Measurements from ENCODE around the gene CLSTN3.
A peak's percentile ranks its signal among the peaks of the same experiment; 100 is the strongest.
"Not testable (repeated sequence)": the region's sequence is repeated elsewhere in the genome, so short reads cannot be mapped to it uniquely, and the experiment has no call there.

CLSTN3 gene

DNA sequence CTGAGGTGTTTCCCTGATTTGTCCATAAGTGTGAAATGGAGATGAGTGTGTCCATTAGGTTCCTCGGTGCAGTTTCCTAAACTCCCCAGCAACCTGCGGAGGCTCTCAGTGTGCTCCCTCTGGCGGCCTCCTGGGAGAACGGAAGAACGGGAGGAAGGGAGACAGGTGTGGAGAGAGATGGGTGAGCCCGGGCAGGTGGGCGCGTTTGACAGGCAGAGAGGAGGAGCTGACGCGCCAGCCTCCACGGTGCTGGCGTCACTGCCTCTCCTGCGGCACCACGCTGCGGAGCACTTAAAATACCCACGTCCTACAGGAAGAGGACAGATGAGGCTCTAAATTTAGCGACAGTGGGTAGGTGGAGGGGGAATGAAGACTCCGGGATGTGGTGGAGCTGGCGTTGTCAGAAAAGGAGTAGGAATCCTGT is 32.5 kb downstream of the CLSTN3 start:
- peak; percentile 59 for ATAC-seq
- H3K4me3 Mint-ChIP-seq = peak overlapping the region; percentile 50
- H3K27ac Mint-ChIP-seq = no peak overlapping the region
- H3K9me3 Mint-ChIP-seq = no peaks in the 10 kb centered on the region
- peaks cover 27% of the 10 kb centered on the region for H3K4me1 Mint-ChIP-seq
- no peak for DNase-seq (ENCODE audit: low spot score in 2 of 2)
- H3K36me3 Mint-ChIP-seq = peaks cover 13% of the 10 kb centered on the region

- no peak for ATAC-seq
- H3K9me3 Mint-ChIP-seq = peaks cover 7% of the 10 kb centered on the region
- H3K4me1 Mint-ChIP-seq = no peaks in the 10 kb centered on the region
Observed at GRCh38 chr12:7169951-7170350, 39.8 kb downstream of the CLSTN3 start.

GRCh38 chr12:7171854-7172253 is 41.7 kb downstream of the CLSTN3 start:
- H3K4me1 Mint-ChIP-seq = no peaks in the 10 kb centered on the region
- no peak overlapping the region for H3K27ac Mint-ChIP-seq
- H3K4me3 Mint-ChIP-seq = no peak overlapping the region
- DNase-seq (ENCODE audit: low spot score in 2 of 2) = no peak
- no peak for ATAC-seq
- H3K36me3 Mint-ChIP-seq = no peaks in the 10 kb centered on the region
- peaks cover 7% of the 10 kb centered on the region for H3K9me3 Mint-ChIP-seq

More at GRCh38 chr12:7169951-7170350, 39.8 kb downstream of the CLSTN3 start:
- DNase-seq (ENCODE audit: low spot score in 2 of 2) = no peak
- no peak overlapping the region for H3K27ac Mint-ChIP-seq
- no peak overlapping the region for H3K4me3 Mint-ChIP-seq
- no peaks in the 10 kb centered on the region for H3K36me3 Mint-ChIP-seq

GRCh38 chr12:7175493-7175892 is 45.3 kb downstream of the CLSTN3 start:
- Mint-ChIP-seq H3K36me3 (no peaks in the 10 kb centered on the region), H3K4me1 (no peaks in the 10 kb centered on the region)

DNA sequence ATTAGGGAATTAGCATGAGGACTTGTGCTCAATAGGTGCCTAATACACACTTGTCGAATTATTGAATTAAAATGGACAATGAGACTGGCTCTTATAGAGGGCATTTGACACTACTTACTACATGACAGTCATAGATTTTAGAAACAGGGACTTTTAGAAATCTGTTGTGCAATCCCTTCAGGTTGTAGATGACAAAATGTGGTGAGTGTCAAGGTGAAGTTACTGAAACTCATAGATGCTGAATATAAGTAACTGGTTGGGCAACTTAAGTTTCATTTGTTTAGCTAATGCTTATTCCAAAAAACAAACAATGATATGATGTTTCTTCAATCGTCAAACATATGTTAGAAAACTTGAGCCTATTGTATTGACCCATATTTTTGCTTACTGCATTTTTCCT is 46.4 kb downstream of the CLSTN3 start:
- Mint-ChIP-seq H3K9me3 (peaks cover 3% of the 10 kb centered on the region), H3K36me3 (no peaks in the 10 kb centered on the region), H3K27ac (no peak overlapping the region), H3K4me1 (no peaks in the 10 kb centered on the region), H3K4me3 (no peak overlapping the region)
- DNase-seq (ENCODE audit: low spot score in 2 of 2) (no peak), ATAC-seq (no peak)

More at GRCh38 chr12:7175493-7175892, 45.3 kb downstream of the CLSTN3 start:
- no peak overlapping the region for H3K4me3 Mint-ChIP-seq
- peaks cover 3% of the 10 kb centered on the region for H3K9me3 Mint-ChIP-seq
- no peak for DNase-seq (ENCODE audit: low spot score in 2 of 2)
- H3K27ac Mint-ChIP-seq = no peak overlapping the region
- ATAC-seq = no peak

DNA sequence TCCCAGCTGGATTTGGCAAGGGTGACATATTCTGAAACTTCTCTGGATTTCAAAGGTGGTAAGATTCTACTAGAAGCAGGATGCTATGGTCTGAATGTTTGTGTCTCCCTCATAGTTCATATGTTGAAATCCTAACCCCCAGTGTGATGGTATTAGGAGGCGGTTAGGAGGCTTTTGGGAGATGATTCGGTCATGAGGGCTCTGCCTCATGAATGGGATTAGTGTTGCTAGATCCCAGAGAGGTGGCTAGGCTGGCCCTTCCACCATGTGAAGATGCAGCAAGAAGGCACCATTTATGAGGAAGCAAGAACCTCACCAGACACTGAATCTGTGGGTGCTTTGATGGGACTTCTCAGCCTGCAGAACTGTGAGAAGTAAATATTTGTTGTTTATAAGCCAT is 48.3 kb downstream of the CLSTN3 start:
- no peak for ATAC-seq
- DNase-seq (ENCODE audit: low spot score in 2 of 2) = no peak
- Mint-ChIP-seq H3K36me3 (no peaks in the 10 kb centered on the region), H3K4me3 (no peak overlapping the region), H3K9me3 (no peaks in the 10 kb centered on the region), H3K27ac (no peak overlapping the region), H3K4me1 (no peaks in the 10 kb centered on the region)

DNA sequence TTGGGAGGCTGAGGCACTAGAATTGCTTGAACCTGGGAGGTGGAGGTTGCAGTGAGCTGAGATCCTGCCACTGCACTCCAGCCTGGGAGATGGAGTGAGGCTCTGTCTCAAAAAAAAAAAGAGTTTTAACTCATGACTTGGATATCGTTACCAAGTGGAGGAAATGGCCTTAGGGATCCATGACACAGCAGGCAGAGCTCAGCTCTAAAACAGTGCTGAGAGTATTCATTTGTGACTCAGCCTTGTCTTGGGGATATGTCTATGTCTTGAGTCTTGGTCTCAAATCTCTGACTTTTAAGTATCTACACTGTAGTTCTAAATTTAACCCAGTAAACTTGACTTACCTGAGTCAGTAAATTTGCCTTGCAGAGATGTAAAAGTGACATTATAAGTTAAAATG is 50.5 kb downstream of the CLSTN3 start:
- Mint-ChIP-seq H3K4me1 (no peaks in the 10 kb centered on the region), H3K4me3 (no peak overlapping the region), H3K27ac (no peak overlapping the region), H3K9me3 (no peaks in the 10 kb centered on the region), H3K36me3 (no peaks in the 10 kb centered on the region)
- no peak for ATAC-seq
- no peak for DNase-seq (ENCODE audit: low spot score in 2 of 2)

- not testable (repeated sequence) for H3K27ac Mint-ChIP-seq; H3K36me3 Mint-ChIP-seq; ATAC-seq; DNase-seq (ENCODE audit: low spot score in 2 of 2); H3K9me3 Mint-ChIP-seq; H3K4me3 Mint-ChIP-seq
- peaks cover 23% of the 10 kb centered on the region for H3K4me1 Mint-ChIP-seq
Observed at GRCh38 chr12:7186058-7186457, 55.9 kb downstream of the CLSTN3 start.

DNA sequence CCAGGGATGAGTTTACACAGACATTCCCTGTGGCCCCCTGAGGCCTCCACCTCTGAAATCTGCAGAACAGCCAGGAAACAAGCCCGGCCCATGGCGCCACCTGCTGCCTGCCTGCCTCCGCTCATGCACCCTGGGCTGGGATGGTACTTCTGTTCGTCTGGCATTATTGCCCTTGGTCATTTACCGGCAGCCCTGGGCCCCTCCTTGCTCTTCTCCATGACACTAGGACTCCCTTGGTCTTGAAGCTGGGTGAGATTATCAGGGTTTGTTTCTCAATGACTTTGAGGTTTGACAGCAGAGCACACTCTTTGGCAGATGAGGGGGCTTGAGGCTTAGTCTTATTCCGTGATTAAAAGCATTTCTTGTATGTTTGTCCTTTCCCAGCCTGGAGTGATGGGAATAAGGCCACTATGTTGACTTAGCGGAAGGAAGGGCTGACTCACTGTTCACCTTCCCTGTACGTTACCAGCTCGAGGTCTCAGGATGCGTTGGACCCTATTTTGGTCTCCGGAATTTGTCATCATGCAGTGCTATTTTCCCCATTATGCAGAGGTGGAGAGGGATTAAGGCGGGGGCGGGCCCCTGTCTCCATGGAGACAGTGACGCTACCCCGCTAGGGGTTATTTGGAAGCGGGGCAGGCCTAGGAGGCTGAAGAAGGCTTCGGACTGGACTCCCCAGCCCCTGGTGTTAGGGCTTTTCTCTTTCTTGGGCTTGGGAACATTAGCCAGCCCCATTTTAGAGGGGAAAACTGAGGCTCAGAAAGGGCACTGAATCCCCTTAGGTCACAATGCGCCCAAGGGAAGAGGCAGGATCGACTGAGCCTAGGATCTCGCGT is 58.6 kb downstream of the CLSTN3 start:
- ATAC-seq (peak; percentile 67), DNase-seq (ENCODE audit: low spot score in 2 of 2) (peak; percentile 45 to 80)
- peaks cover 36% of the 10 kb centered on the region for H3K4me1 Mint-ChIP-seq
- H3K27ac Mint-ChIP-seq = peak overlapping the region; percentile 96
- H3K9me3 Mint-ChIP-seq = no peaks in the 10 kb centered on the region
- H3K36me3 Mint-ChIP-seq = peaks cover 15% of the 10 kb centered on the region
- H3K4me3 Mint-ChIP-seq = peak overlapping the region; percentile 84

DNA sequence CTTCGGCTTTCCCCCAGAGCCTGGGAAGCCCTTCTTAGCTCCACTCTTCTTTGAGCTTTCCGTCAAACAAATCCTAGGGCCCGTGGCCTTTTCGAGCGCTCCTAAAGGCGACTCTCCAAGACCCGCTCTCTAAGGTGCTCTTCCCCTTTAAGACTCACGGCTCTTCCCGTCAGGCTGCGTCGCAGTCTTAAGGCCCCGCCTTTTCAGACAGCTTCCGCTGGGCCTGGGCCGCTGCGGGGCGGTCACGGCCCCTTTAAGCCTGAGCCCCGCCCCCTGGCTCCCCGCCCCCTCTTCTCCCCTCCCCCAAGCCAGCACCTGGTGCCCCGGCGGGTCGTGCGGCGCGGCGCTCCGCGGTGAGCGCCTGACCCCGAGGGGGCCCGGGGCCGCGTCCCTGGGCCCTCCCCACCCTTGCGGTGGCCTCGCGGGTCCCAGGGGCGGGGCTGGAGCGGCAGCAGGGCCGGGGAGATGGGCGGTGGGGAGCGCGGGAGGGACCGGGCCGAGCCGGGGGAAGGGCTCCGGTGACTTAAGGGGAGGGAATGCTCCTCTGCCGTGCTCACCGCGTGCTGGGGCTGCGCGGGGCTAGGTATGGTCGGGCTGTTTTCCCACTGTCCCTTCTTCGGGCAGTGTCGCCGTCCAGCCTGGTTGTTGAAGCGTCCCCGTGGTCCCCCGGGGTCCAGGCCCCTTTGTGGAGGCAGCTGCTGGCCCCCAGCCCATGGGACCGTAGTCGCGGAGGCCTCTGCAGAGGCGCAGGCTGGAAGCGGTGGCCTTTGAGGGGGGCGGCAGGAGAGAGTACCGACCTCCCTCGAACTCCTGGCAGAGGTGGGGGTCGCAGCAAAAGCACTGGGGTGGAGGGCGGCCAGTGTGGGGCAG is 59.5 kb downstream of the CLSTN3 start, which contains the start of gene PEX5:
Gene PEX5 (plus strand): TSS at position 289 of the 870 bp plus-strand sequence. CDS start 692 bp downstream, outside the sequence.
- ATAC-seq (peak; percentile 97), DNase-seq (ENCODE audit: low spot score in 2 of 2) (peak; percentile 67 to 88)
- H3K27ac Mint-ChIP-seq = peak within 1 kb of the TSS; percentile 96
- H3K9me3 Mint-ChIP-seq = no peaks in the 10 kb centered on the region
- peaks cover 43% of the 10 kb centered on the region for H3K4me1 Mint-ChIP-seq
- peaks cover 24% of the 10 kb centered on the region for H3K36me3 Mint-ChIP-seq
- H3K4me3 Mint-ChIP-seq = peak within 1 kb of the TSS; percentile 84

DNA sequence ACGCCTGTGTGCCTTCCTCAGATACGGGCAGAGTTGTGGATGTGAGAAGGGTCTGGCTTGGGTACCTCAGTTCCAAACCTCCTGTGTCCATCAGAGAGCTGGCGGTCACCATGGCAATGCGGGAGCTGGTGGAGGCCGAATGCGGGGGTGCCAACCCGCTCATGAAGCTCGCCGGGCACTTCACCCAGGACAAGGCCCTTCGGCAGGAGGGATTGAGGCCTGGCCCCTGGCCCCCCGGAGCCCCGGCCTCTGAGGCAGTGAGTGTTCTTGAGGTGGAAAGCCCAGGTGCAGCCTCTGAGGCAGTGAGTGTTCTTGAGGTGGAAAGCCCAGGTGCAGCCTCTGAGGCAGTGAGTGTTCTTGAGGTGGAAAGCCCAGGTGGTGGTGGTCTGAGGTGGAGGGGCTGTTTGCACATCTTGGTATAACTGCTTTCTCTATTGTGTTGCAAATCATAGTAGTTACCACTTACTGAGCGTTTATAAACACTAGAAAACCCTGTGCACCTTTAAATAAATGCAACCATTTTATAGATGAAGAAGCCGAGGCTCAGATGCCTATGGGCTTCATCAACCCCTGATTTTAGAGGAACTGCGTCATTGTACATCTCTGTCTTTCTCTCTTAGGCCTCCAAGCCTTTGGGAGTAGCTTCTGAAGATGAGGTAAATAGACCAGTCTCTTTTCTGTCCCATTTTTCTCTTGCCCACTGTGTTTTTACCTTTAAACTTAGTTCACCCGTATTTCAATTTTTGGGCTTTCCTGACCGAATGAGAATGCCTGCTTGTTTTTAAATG is 60.3 kb downstream of the CLSTN3 start:
- Mint-ChIP-seq H3K4me1 (peaks cover 49% of the 10 kb centered on the region), H3K27ac (peak overlapping the region; percentile 96), H3K4me3 (peak overlapping the region; percentile 84), H3K36me3 (peaks cover 32% of the 10 kb centered on the region), H3K9me3 (no peaks in the 10 kb centered on the region)
- DNase-seq (ENCODE audit: low spot score in 2 of 2) = peak; percentile 9 to 63
- no peak for ATAC-seq

GRCh38 chr12:7193674-7194073 is 63.5 kb downstream of the CLSTN3 start:
- ATAC-seq (no peak), DNase-seq (ENCODE audit: low spot score in 2 of 2) (no peak)
- H3K27ac Mint-ChIP-seq = peak overlapping the region; percentile 41
- no peak overlapping the region for H3K4me3 Mint-ChIP-seq
- H3K9me3 Mint-ChIP-seq = no peaks in the 10 kb centered on the region
- H3K36me3 Mint-ChIP-seq = peaks cover 37% of the 10 kb centered on the region
- H3K4me1 Mint-ChIP-seq = peaks cover 41% of the 10 kb centered on the region

- peaks cover 59% of the 10 kb centered on the region for H3K36me3 Mint-ChIP-seq
- no peak for ATAC-seq
- H3K27ac Mint-ChIP-seq = no peak overlapping the region
Observed at GRCh38 chr12:7197841-7198240, 67.7 kb downstream of the CLSTN3 start.

GRCh38 chr12:7203109-7203508 is 72.9 kb downstream of the CLSTN3 start:
- Mint-ChIP-seq H3K9me3 (no peaks in the 10 kb centered on the region), H3K4me1 (no peaks in the 10 kb centered on the region), H3K36me3 (peaks cover 80% of the 10 kb centered on the region), H3K27ac (no peak overlapping the region), H3K4me3 (no peak overlapping the region)
- DNase-seq (ENCODE audit: low spot score in 2 of 2) (no peak), ATAC-seq (no peak)

More at GRCh38 chr12:7197841-7198240, 67.7 kb downstream of the CLSTN3 start:
- DNase-seq (ENCODE audit: low spot score in 2 of 2) = no peak
- Mint-ChIP-seq H3K4me1 (peaks cover 16% of the 10 kb centered on the region), H3K4me3 (no peak overlapping the region), H3K9me3 (no peaks in the 10 kb centered on the region)

- DNase-seq (ENCODE audit: low spot score in 2 of 2) = no peak
- H3K4me1 Mint-ChIP-seq = no peaks in the 10 kb centered on the region
- H3K4me3 Mint-ChIP-seq = no peak overlapping the region
- H3K9me3 Mint-ChIP-seq = no peaks in the 10 kb centered on the region
- peaks cover 93% of the 10 kb centered on the region for H3K36me3 Mint-ChIP-seq
- no peak overlapping the region for H3K27ac Mint-ChIP-seq
- no peak for ATAC-seq
Observed at GRCh38 chr12:7205091-7205490, 74.9 kb downstream of the CLSTN3 start.
